ENCODE data around the gene SGIP1. TPM values are rescaled to one million over a fixed set of nuclear protein-coding genes. Genes with fewer than 3 reads are reported as not detected.
A peak's percentile ranks its signal among the peaks of the same experiment; 100 is the strongest.

SGIP1 gene
- total RNA-seq, 1 experiment from 2014 or later, result 2.8 TPM

DNA sequence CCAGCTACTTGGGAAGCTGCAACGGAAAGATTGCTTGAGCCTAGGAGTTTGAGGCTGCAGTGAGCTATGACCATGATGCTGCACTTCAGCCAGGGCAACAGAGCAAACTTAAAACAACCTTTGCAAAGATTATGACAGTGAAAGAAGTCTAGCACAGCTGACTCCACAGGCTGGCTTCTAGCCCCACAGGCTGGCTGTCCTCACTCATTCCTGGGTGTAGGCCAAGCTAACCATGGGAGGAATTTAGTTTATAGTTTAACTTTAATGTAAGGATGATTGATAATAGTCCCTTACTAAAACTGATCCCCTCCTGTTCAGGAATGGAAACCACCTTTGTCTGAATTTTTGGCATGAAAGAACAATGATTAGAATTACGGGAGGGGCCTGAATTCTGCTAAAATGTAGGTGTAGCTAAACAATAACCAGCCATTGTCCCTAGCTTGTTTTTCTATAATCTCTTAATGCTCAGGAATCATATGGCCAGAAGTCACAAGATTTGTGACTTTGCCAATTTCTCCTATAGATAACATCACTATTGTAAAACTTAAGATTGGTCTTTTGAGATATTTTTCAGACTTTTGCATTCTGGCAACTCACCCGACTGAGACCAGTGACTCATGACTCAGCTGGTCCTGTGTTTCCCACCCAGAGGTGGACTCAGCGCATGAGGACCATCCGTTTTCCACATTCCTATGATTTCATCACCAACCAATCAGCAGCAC, 28.1 kb upstream of the SGIP1 start:
- DNase-seq (ENCODE audit: low read depth in 1 of 2, low spot score in 2 of 2), result peak in 1 of 2 experiments; percentile 56
- H3K4me1 ChIP-seq (replicated peaks), result peaks cover 16% of the 10 kb centered on the region
- H3K36me3 ChIP-seq, result no peaks in the 10 kb centered on the region
- no peaks in the 10 kb centered on the region for H3K27me3 ChIP-seq (replicated peaks)
- no peak overlapping the region for H3K4me3 ChIP-seq
- H3K27ac ChIP-seq, result no peak overlapping the region
- no peaks in the 10 kb centered on the region for H3K9me3 ChIP-seq (replicated peaks)

DNA sequence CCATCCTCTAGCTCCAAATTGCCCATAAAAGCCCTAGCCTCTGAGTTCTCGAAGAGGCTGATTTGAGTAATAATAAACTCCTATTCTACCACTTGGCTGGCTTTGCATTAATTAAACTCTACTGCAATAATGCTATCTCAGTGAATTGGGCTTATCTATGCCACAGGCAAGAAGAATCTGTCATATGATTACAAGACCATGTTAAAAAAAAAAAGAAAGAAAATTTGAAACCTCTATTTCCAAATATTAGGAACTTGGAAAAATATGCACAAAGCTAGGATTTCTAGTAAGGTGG, 27.6 kb upstream of the SGIP1 start:
- Histone ChIP-seq H3K36me3 (no peaks in the 10 kb centered on the region), H3K27me3 (replicated peaks) (no peaks in the 10 kb centered on the region), H3K4me3 (no peak overlapping the region), H3K4me1 (replicated peaks) (peaks cover 16% of the 10 kb centered on the region), H3K27ac (no peak overlapping the region), H3K9me3 (replicated peaks) (no peaks in the 10 kb centered on the region)
- peak in 1 of 2 experiments; percentile 31 for DNase-seq (ENCODE audit: low read depth in 1 of 2, low spot score in 2 of 2)

DNA sequence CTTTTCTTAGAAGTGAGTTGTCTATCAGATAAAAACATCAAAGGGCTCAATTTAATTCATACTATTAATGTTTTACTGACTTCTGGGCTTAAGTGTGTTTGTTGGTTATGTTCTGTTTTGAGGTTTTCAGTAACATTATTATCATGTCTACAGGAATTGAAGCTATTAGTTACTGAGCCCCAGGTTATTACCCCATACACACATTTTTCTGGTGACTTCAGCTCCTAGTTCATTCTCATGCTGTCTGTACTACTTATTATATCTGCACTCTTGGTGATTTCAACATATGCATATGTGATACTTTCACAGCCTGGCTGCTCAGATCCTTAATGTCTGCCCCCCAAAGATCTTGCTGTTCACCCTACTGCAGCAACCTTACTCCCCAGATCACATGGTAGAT, 27.0 kb upstream of the SGIP1 start:
- H3K27me3 ChIP-seq (replicated peaks), result no peaks in the 10 kb centered on the region
- peaks cover 16% of the 10 kb centered on the region for H3K4me1 ChIP-seq (replicated peaks)
- no peaks in the 10 kb centered on the region for H3K36me3 ChIP-seq
- no peak for DNase-seq (ENCODE audit: low read depth in 1 of 2, low spot score in 2 of 2)
- no peak overlapping the region for H3K27ac ChIP-seq
- H3K4me3 ChIP-seq, result no peak overlapping the region
- H3K9me3 ChIP-seq (replicated peaks), result no peaks in the 10 kb centered on the region

- no peaks in the 10 kb centered on the region for H3K36me3 ChIP-seq
- peaks cover 8% of the 10 kb centered on the region for H3K4me1 ChIP-seq (replicated peaks)
- H3K27me3 ChIP-seq (replicated peaks), result no peaks in the 10 kb centered on the region
- H3K4me3 ChIP-seq, result no peak overlapping the region
- no peak overlapping the region for H3K27ac ChIP-seq
- no peaks in the 10 kb centered on the region for H3K9me3 ChIP-seq (replicated peaks)
- DNase-seq (ENCODE audit: low read depth in 1 of 2, low spot score in 2 of 2), result no peak
Measured at GRCh38 chr1:66510407-66510806, 23.5 kb upstream of the SGIP1 start.

DNA sequence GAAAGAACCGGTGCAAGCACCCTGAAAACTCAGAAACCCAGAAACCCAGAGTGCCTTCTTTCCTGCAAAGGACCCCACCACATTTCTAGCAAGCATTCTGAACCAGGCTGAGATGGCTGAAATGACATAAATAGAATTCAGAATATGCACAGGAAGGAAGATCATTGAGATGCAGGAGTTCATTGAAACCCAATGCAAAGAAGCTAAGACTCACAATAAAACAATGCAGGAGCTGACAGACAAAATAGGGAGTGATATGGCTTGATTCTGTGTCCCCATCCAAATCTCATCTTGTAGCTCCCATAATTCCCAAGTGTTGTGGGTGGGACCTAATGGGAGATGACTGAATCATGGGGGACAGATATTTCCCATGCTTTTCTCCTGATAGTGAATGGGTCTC, 22.8 kb upstream of the SGIP1 start:
- H3K4me3 ChIP-seq, result no peak overlapping the region
- no peak for DNase-seq (ENCODE audit: low read depth in 1 of 2, low spot score in 2 of 2)

GRCh38 chr1:66517959-66518358, 16.0 kb upstream of the SGIP1 start:
- Histone ChIP-seq H3K4me1 (replicated peaks) (peaks cover 20% of the 10 kb centered on the region), H3K27ac (no peak overlapping the region), H3K9me3 (replicated peaks) (no peaks in the 10 kb centered on the region), H3K36me3 (no peaks in the 10 kb centered on the region), H3K4me3 (no peak overlapping the region), H3K27me3 (replicated peaks) (no peaks in the 10 kb centered on the region)
- DNase-seq (ENCODE audit: low read depth in 1 of 2, low spot score in 2 of 2), result no peak

More for the DNA sequence above, 22.8 kb upstream of the SGIP1 start:
- H3K27ac ChIP-seq, result no peak overlapping the region
- H3K27me3 ChIP-seq (replicated peaks), result no peaks in the 10 kb centered on the region
- peaks cover under 1% of the 10 kb centered on the region for H3K4me1 ChIP-seq (replicated peaks)
- no peaks in the 10 kb centered on the region for H3K36me3 ChIP-seq
- no peaks in the 10 kb centered on the region for H3K9me3 ChIP-seq (replicated peaks)

GRCh38 chr1:66518654-66519053, 15.3 kb upstream of the SGIP1 start:
- no peak for DNase-seq (ENCODE audit: low read depth in 1 of 2, low spot score in 2 of 2)
- Histone ChIP-seq H3K36me3 (no peaks in the 10 kb centered on the region), H3K4me1 (replicated peaks) (peaks cover 27% of the 10 kb centered on the region)

GRCh38 chr1:66519992-66520391, 14.0 kb upstream of the SGIP1 start:
- no peak for DNase-seq (ENCODE audit: low read depth in 1 of 2, low spot score in 2 of 2)
- H3K4me1 ChIP-seq (replicated peaks), result peaks cover 31% of the 10 kb centered on the region
- no peak overlapping the region for H3K4me3 ChIP-seq
- H3K27me3 ChIP-seq (replicated peaks), result no peaks in the 10 kb centered on the region
- no peaks in the 10 kb centered on the region for H3K9me3 ChIP-seq (replicated peaks)
- H3K36me3 ChIP-seq, result no peaks in the 10 kb centered on the region
- H3K27ac ChIP-seq, result no peak overlapping the region

More at GRCh38 chr1:66518654-66519053, 15.3 kb upstream of the SGIP1 start:
- Histone ChIP-seq H3K27me3 (replicated peaks) (no peaks in the 10 kb centered on the region), H3K4me3 (no peak overlapping the region), H3K27ac (no peak overlapping the region), H3K9me3 (replicated peaks) (no peaks in the 10 kb centered on the region)

GRCh38 chr1:66520655-66521054, 13.3 kb upstream of the SGIP1 start:
- no peaks in the 10 kb centered on the region for H3K27me3 ChIP-seq (replicated peaks)
- H3K9me3 ChIP-seq (replicated peaks), result no peaks in the 10 kb centered on the region
- no peak overlapping the region for H3K27ac ChIP-seq
- H3K4me1 ChIP-seq (replicated peaks), result peaks cover 31% of the 10 kb centered on the region
- H3K4me3 ChIP-seq, result no peak overlapping the region
- no peak for DNase-seq (ENCODE audit: low read depth in 1 of 2, low spot score in 2 of 2)
- H3K36me3 ChIP-seq, result no peaks in the 10 kb centered on the region

- Histone ChIP-seq H3K4me3 (no peak overlapping the region), H3K36me3 (no peaks in the 10 kb centered on the region), H3K27me3 (replicated peaks) (no peaks in the 10 kb centered on the region), H3K27ac (no peak overlapping the region), H3K4me1 (replicated peaks) (peaks cover 31% of the 10 kb centered on the region), H3K9me3 (replicated peaks) (no peaks in the 10 kb centered on the region)
- DNase-seq (ENCODE audit: low read depth in 1 of 2, low spot score in 2 of 2), result no peak
Measured at GRCh38 chr1:66521721-66522365, 12.1 kb upstream of the SGIP1 start.

DNA sequence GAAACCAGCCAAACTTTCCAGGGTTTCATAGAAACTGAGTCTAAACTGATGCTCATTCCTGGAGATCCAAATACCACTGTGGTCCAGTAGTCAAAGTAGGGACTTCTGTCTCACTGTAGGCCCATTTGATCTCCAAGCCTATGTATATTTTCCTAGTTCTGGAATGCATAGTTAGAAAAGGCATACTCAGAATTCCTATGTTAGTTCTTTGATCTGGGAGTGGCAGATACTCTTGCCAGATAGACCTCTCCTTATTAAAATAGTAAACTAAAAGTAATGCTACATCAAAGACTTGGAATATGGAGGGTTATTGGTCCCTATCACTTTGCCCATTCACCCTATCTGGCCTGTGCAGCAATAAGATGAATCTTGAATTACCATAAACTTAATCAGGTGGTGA, 10.4 kb upstream of the SGIP1 start:
- H3K4me3 ChIP-seq, result no peak overlapping the region
- no peaks in the 10 kb centered on the region for H3K27me3 ChIP-seq (replicated peaks)
- no peak overlapping the region for H3K27ac ChIP-seq
- no peaks in the 10 kb centered on the region for H3K36me3 ChIP-seq
- H3K9me3 ChIP-seq (replicated peaks), result no peaks in the 10 kb centered on the region
- H3K4me1 ChIP-seq (replicated peaks), result peaks cover 31% of the 10 kb centered on the region
- DNase-seq (ENCODE audit: low read depth in 1 of 2, low spot score in 2 of 2), result no peak

DNA sequence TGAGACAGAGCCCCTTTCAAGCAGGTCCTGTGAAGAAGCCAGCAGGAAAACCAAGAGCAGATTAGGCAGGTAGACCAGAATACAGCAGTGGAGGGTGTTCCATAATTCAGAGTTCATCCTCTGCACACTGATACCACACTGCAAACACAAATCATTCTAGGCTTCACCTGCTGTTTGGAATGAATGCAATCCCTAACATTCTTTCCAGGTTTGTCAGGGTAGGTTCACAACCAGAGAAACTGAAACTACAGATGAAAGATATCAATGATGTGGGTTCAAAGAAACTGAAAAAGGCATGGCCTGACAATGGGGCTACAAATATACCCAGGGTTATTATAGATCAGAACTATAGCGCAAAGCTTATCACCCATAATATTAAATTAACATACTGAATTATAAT, 8.9 kb upstream of the SGIP1 start:
- H3K4me1 ChIP-seq (replicated peaks), result peaks cover 28% of the 10 kb centered on the region
- no peaks in the 10 kb centered on the region for H3K36me3 ChIP-seq

DNA sequence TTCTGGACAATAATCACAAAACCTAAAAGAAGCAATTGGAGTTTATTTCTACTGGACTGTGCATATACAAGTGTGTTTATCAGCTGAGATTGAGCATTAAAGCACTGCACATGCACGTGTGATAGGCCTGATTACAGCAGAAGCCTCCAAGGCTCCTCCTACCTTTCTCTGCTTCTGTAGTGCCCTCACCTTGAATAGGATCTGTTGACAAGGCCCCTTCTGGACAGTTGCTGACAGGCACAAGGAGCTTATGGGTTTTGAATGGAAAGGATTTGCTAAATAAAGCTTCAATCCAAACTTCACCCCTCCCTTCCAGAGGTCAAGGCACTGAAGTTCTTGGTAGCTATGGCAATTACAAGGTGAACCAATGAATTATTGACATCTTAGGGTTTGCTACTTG, 7.9 kb upstream of the SGIP1 start:
- Histone ChIP-seq H3K9me3 (replicated peaks) (no peaks in the 10 kb centered on the region), H3K4me1 (replicated peaks) (peaks cover 24% of the 10 kb centered on the region), H3K36me3 (no peaks in the 10 kb centered on the region), H3K27me3 (replicated peaks) (no peaks in the 10 kb centered on the region), H3K4me3 (no peak overlapping the region), H3K27ac (no peak overlapping the region)
- no peak for DNase-seq (ENCODE audit: low read depth in 1 of 2, low spot score in 2 of 2)

More for the DNA sequence above, 8.9 kb upstream of the SGIP1 start:
- Histone ChIP-seq H3K27ac (no peak overlapping the region), H3K4me3 (no peak overlapping the region), H3K27me3 (replicated peaks) (no peaks in the 10 kb centered on the region), H3K9me3 (replicated peaks) (no peaks in the 10 kb centered on the region)
- no peak for DNase-seq (ENCODE audit: low read depth in 1 of 2, low spot score in 2 of 2)

- Histone ChIP-seq H3K27me3 (replicated peaks) (no peaks in the 10 kb centered on the region), H3K27ac (no peak overlapping the region), H3K36me3 (no peaks in the 10 kb centered on the region), H3K4me3 (no peak overlapping the region), H3K9me3 (replicated peaks) (no peaks in the 10 kb centered on the region), H3K4me1 (replicated peaks) (peaks cover 16% of the 10 kb centered on the region)
- DNase-seq (ENCODE audit: low read depth in 1 of 2, low spot score in 2 of 2), result no peak
Measured at GRCh38 chr1:66526991-66527390, 7.0 kb upstream of the SGIP1 start.

DNA sequence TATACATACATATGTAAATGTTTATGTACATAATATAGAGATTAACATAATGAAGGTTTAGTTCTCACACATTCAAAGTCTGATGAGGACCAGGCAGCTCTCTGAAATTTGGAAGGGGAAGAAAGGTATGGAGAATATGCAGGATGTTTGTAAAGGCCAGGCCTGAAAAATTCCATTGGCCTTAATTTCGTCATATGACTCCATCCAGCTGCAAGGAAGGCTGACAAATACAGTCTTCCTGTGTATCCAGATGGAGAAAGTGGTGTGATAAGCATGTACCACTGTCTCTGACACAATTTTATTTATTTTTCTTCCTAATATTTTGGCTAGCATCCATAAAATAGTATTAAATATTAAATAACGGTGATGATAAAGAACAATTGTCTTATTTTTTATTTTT, 6.3 kb upstream of the SGIP1 start:
- H3K4me1 ChIP-seq (replicated peaks), result peaks cover 21% of the 10 kb centered on the region
- H3K4me3 ChIP-seq, result no peak overlapping the region
- no peaks in the 10 kb centered on the region for H3K9me3 ChIP-seq (replicated peaks)
- no peak for DNase-seq (ENCODE audit: low read depth in 1 of 2, low spot score in 2 of 2)
- H3K27ac ChIP-seq, result no peak overlapping the region
- H3K36me3 ChIP-seq, result no peaks in the 10 kb centered on the region
- H3K27me3 ChIP-seq (replicated peaks), result no peaks in the 10 kb centered on the region
